CD4-positive, alpha-beta T cell treated with Interleukin-6 at 100 ng/mL for 8 hours (primary cell): ENCODE results near the gene PRC1.

Source experiments
- DNase-seq: peaks from one replicate; pipeline ENCODE4 v3.0.0-alpha.2; 2020; ENCODE audit warnings: mixed read lengths, low spot score

The PRC1 gene

GRCh38 chr15:90955624-90956273 lies 38.6 kb downstream of the PRC1 start:
- no peak for DNase-seq

DNA sequence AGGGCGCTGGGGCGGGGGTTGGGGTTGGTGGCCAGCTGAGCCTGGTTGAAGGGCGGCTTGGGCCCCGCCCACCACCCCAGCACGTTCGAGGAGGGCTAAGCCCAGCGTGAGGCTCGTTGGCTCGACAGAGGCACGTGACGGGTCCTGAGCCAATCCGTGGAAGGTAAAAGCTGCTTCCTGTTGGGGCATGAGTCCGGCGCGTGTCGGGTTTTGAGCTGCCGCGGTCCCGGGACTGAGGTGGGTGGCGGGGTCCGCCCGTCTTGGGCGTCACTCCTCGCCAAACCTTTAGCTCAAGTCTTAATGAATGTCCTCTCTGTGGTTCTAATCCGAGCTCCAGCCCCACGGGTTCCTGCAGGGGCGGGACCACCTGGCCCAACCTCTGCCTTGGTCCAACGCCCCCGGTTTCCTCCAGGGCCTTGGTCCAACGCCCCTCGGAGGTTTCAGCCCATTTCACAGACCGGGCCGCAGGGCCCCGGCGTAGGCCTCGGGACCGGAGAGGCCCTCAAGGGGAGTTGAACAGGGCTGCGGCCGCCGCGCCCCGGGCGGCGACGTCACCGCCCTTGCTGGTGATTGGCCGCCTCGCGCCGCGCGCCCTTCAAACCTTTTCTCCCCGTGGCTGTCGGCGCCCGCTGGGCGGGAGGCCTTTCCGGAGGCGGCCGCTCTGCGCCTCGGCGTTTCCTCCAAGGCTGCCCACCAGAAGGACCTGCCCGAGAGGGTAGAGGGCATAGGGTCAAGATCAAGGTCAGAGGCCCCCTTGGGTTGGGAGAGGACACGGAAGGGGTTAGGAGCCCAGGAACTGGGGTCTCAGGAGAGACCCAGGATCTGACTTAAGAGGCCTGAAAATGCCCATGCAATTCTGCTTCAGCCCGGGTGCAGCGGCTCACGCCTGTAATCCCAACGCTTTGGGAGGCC lies 39.4 kb downstream of the PRC1 start, which contains the start of gene RCCD1:
TSS of gene RCCD1 (plus strand) at position 173 of the 912 bp plus-strand sequence. CDS start 1,851 bp downstream, outside the sequence.
- DNase-seq: peak; percentile 88

- DNase-seq: no peak
Observed at GRCh38 chr15:90953947-90954711, 40.2 kb downstream of the PRC1 start.

GRCh38 chr15:90952901-90953677 lies 41.2 kb downstream of the PRC1 start:
- no peak for DNase-seq

GRCh38 chr15:90950676-90951075 lies 43.7 kb downstream of the PRC1 start:
- DNase-seq: no peak

GRCh38 chr15:90949979-90950675 lies 44.2 kb downstream of the PRC1 start:
- DNase-seq: no peak

DNA sequence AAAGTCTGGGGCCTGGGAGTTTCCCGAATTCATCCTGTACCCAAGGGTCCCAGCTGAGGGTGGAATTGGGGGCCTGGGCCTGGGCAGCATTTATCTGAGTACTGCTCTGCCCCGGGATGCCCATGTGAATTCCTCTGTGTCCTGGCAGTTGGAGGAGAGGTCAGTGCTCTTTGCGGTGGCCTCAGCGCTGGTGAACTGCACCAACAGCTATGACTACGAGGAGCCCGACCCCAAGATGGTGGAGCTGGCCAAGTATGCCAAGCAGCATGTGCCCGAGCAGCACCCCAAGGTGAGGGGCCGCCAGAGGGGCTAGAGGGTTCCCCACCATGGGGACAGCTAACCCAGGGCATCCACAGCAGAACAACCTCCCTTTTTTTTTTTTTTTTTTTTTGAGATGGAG lies 45.8 kb downstream of the PRC1 start:
- no peak for DNase-seq

GRCh38 chr15:90947577-90948357 lies 46.6 kb downstream of the PRC1 start:
- DNase-seq: no peak

DNA sequence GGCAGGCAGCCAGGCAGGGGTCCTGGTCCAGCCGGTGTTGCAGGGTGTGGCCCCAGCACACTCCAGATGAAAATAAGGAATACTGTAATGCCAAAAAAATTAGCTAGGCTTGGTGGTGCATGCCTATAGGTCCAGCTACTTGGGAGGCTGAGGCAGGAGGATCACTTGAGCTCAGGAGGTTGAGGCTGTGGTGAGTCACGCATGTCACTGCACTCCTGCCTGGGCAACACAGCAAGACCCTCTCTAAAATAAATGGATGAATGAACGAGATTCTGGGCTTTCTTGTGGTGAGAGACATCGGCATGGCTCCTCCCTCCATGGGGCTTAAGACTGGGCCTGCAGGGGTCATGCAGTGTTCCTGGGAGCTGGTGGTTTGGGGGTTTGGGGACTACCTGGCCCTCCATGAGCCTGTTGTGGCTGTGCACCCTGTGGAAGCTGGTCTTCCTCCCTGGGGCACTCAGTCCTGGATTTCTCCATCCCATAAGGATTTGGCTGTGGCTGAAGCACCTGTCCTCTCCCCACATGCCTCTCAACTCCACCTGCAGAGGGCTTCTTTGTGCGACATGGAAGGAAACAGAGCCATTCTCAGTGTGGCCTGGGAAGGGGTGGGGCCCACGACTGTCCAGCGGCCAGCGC lies 47.3 kb downstream of the PRC1 start:
- DNase-seq: no peak

- DNase-seq: no peak
Observed at GRCh38 chr15:90946538-90946937, 47.8 kb downstream of the PRC1 start.

DNA sequence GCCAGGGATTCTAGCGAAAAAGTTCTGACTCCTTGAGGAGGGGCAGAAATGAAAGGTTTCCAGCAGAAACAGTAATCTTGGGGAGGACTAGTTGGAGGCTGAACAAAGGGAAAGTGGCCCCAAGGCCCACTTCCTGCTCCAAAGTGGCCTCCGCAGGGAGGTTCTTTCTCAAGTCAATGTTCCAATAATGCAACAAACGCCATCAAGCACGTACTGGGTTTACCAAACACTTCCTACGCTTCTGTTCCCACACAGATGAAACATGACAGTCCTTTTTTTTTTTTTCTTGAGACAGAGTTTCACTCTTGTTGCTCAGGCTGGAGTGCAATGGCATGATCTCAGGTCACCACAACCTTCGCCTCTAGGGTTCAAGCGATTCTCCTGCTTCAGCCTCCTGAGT lies 49.2 kb downstream of the PRC1 start:
- no peak for DNase-seq

- no peak for DNase-seq
Observed at GRCh38 chr15:90942354-90943120, 51.8 kb downstream of the PRC1 start.

- DNase-seq: no peak
Observed at GRCh38 chr15:90941038-90941437, 53.3 kb downstream of the PRC1 start.

DNA sequence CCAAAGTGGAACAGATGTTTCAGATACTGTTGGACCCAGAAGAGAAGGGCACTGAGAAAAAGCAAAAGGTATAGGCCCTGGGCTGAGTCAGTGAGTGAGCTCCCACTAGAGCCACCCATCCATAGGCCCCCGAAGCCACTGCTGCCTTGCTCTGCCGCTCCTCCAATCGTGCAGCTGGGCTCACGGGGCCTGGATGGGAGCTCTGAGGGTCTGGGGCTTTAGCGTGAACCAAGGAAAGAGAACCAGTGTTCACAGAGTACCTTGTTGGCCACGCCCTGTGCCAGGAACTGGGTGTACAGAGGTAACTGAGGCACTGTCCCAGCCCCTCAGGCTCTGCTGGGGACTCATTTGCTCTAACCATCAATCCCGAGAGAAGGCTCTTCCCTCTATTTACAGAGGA lies 54.6 kb downstream of the PRC1 start:
- no peak for DNase-seq

DNA sequence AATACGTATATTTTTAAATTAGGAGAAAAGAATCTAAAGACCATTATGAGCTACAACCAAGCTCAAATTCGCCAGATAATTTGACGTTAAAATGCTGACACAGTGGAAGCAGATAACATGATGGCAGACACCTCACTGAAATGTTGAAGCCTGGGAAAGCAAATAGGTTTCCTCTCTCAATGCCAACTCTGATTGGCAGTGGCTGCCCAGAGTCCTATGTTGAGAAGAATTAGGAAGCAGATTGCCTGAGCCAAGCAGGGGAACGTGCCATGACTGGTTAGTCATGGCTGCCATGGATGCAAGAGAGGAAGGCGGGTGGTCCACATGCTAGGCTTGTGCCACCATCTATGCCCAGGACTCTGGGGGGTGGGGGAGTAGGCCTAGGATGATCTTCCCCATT lies 56.1 kb downstream of the PRC1 start:
- DNase-seq: no peak

DNA sequence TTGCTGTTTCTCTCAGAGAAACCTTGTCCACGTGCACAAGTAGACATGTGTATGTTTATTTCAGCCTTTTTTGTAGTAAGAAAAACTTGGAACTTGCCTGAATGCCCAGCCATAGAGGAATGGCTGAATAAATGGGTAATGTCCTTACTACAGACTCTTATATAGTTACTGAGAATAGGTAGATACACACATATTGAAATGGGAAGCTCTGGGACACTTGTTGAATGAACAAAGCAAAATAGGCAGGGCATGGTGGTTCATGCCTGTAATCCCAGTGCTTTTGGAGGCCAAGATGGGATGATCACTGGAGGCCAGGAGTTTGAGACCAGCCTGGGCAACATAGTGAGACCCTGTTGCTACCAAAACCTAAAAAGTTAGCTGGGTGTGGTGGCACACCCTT lies 57.5 kb downstream of the PRC1 start:
- no peak for DNase-seq

DNA sequence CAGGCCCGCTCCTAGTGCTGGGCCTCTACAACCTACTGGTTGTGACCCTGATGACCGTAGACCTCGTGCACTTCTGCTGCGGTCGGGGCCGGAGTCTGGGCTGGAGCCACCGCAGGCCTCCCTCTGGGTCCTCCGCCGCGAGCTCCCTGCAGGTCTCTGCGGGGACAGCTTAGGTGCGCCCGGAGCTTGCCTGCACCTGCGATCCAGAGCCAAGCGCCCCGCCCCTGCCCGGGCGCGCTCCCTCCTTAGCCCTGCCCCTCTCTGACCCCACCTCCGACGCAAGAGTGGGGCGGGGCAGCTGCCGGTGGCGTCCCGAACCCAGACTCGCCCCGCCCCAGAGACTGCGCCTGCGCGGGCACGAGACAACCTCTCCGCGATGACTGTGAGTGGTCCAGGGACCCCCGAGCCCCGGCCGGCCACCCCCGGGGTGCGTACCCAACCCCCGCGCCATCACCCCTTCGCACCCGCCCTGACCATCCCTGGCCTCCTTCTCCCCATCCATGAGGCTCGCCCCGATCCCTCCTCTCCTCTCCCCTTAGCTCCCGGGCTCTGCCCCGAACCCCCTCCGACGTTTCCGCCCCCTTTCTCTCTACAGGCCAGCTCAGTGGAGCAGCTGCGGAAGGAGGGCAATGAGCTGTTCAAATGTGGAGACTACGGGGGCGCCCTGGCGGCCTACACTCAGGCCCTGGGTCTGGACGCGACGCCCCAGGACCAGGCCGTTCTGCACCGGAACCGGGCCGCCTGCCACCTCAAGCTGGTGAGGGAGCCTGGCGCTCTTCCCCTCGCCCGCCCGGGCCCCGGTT lies 59.2 kb downstream of the PRC1 start, which contains the start of gene UNC45A:
TSS of gene UNC45A (plus strand) at position 337 of the 803 bp plus-strand sequence. CDS start at position 377, 40 bp downstream.
- DNase-seq: peak; percentile 96
